ENCODE results near the gene SMAD6. TPM values are rescaled to one million over a fixed set of nuclear protein-coding genes. Genes with fewer than 3 reads are reported as not detected.

The SMAD6 gene
- total and polyA plus RNA-seq, 9 of the 15 experiments (the other 6 are each of a cell fraction or from before 2014, with no cell fraction given): 0.10 to 15.5 (median 3.7) TPM

GRCh38 chr15:66770518-66771350 lies 68.7 kb downstream of the SMAD6 start:
- H3K79me2 ChIP-seq (ENCODE audit: control insufficient read depth, insufficient read depth, low read length): peaks cover 16% of the 10 kb centered on the region
- H2AFZ ChIP-seq (ENCODE audit: low read depth, low read length): no peak overlapping the region
- H3K4me2 ChIP-seq (ENCODE audit: insufficient read depth, low read length): no peak overlapping the region
- FAIRE-seq: no peak
- H3K9me3 ChIP-seq (replicated peaks; ENCODE audit: control insufficient read depth, insufficient read depth, low read depth, low read length): no peaks in the 10 kb centered on the region
- ChIA-PET POLR2A (interaction anchor here (0.6 to 3.6 kb wide), 3 partner anchors 13 to 1538 kb away, joined by 3 to 21 read pairs (median 3); no protein-coding TSS in a partner anchor), CTCF (ENCODE audit: low intra/inter-chr PET ratio) (no interaction called here)
- H4K20me1 ChIP-seq (replicated peaks; ENCODE audit: control insufficient read depth, insufficient read depth, low read length): peaks cover 21% of the 10 kb centered on the region; the same call in 1 of the 2 replicates
- 61% methylated on average over 14 of the region's 14 CpGs for WGBS (ENCODE audit: insufficient coverage, low coverage, missing lambda C conversion rate)
- no TSS peak for BruUV-seq (replicated peaks)
- no peak for ATAC-seq
- no peak for DNase-seq (ENCODE audit: extremely low read depth in 1 of 4, low spot score in 3 of 4)
- intact Hi-C loops (cut with micrococcal nuclease) (loop anchor here (5.0 kb wide), 3 partner anchors 63 to 148 kb away; no protein-coding TSS in a partner anchor), in situ Hi-C loops (cut with MboI) (loop anchor here (10.0 kb wide), 1 partner anchor 156 kb away; no protein-coding TSS in a partner anchor)
- H3K4me3 ChIP-seq: no peak overlapping the region
- no peaks in the 10 kb centered on the region for H3K27me3 ChIP-seq (ENCODE audit: control insufficient read depth in 2 of 2, insufficient read depth in 2 of 2, low read length in 2 of 2)
- no peak overlapping the region for H3K27ac ChIP-seq (ENCODE audit: extremely low read depth, low read depth, low read length)
- no peaks in the 10 kb centered on the region for H3K9me1 ChIP-seq (ENCODE audit: control insufficient read depth, insufficient read depth, low read length)
- H3K4me1 ChIP-seq (replicated peaks in 1 of 2; ENCODE audit: control insufficient read depth in 2 of 2, insufficient read depth in 2 of 2, low read length in 2 of 2): peaks cover 21 to 32% of the 10 kb centered on the region in 2 experiments
- H3K9ac ChIP-seq (ENCODE audit: insufficient read depth in 1 of 2, low read depth in 2 of 2, low read length in 2 of 2): 0 out of 4 replicates have a peak overlapping the region, but pooled peaks of 1 of the 2 experiments have one; percentile 59
- peaks cover 8% of the 10 kb centered on the region; the same call in 1 of the 3 replicates for H3K36me3 ChIP-seq (ENCODE audit: control insufficient read depth, insufficient read depth, low read length)
- TF ChIP-seq, protein P1, sequence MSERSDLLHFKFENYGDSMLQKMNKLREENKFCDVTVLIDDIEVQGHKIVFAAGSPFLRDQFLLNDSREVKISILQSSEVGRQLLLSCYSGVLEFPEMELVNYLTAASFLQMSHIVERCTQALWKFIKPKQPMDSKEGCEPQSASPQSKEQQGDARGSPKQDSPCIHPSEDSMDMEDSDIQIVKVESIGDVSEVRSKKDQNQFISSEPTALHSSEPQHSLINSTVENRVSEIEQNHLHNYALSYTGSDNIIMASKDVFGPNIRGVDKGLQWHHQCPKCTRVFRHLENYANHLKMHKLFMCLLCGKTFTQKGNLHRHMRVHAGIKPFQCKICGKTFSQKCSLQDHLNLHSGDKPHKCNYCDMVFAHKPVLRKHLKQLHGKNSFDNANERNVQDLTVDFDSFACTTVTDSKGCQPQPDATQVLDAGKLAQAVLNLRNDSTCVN (CRISPR knock-in tag; IDR thresholded peaks at IDR 0.05): no peak
- TF ChIP-seq FOXP1 (CRISPR knock-in tag; IDR thresholded peaks at IDR 0.05): no peak
- TF ChIP-seq RHOXF2B (CRISPR knock-in tag; conservative IDR thresholded peaks at IDR 0.05): no peak
- TF ChIP-seq ZNF589 (CRISPR knock-in tag; IDR thresholded peaks at IDR 0.05; ENCODE audit: low read depth): no peak
- TF ChIP-seq NELFE (IDR thresholded peaks at IDR 0.05; ENCODE audit: insufficient read depth, insufficient read length): no peak
- no peak for TF ChIP-seq DMBX1 (CRISPR knock-in tag; IDR thresholded peaks at IDR 0.05; ENCODE audit: borderline replicate concordance)
- TF ChIP-seq PCBP1 (IDR thresholded peaks at IDR 0.05; ENCODE audit: low read depth, low read length, poor library complexity, severe bottlenecking): no peak
- TF ChIP-seq DACH1 (IDR thresholded peaks at IDR 0.05; ENCODE audit: partially characterized antibody): no peak
- TF ChIP-seq ATF2 (CRISPR knock-in tag; IDR thresholded peaks at IDR 0.05): no peak
- TF ChIP-seq ZBTB12 (CRISPR knock-in tag; IDR thresholded peaks at IDR 0.05): no peak
- TF ChIP-seq SAFB (IDR thresholded peaks at IDR 0.05; ENCODE audit: borderline replicate concordance, low read depth, low read length): no peak
- no peak for TF ChIP-seq ZNF354B (CRISPR knock-in tag; IDR thresholded peaks at IDR 0.05)
- TF ChIP-seq, protein P2, sequence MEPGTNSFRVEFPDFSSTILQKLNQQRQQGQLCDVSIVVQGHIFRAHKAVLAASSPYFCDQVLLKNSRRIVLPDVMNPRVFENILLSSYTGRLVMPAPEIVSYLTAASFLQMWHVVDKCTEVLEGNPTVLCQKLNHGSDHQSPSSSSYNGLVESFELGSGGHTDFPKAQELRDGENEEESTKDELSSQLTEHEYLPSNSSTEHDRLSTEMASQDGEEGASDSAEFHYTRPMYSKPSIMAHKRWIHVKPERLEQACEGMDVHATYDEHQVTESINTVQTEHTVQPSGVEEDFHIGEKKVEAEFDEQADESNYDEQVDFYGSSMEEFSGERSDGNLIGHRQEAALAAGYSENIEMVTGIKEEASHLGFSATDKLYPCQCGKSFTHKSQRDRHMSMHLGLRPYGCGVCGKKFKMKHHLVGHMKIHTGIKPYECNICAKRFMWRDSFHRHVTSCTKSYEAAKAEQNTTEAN (CRISPR knock-in tag; IDR thresholded peaks at IDR 0.05): no peak
- TF ChIP-seq POLR2H (tag; IDR thresholded peaks at IDR 0.05; ENCODE audit: low read depth): no peak

Data from K562 (cell line).